Right lobe of liver (tissue), 4 donors: ENCODE data around the gene PLCL1.

Experiments used
- CTCF ChIP-seq, 4 donors: fragments of 200-600 bp in 3 of 4; fragments of 450-650 bp in 1 of 4; IDR thresholded peaks; one replicate each; pipeline versions ENCODE4 v1.5.1 to v1.8.0; 2016 to 2022; ENCODE audit warnings: antibody characterized with exemption in 4 of 4, mild to moderate bottlenecking in 2 of 4
- POLR2A ChIP-seq: fragments of 450-650 bp; IDR thresholded peaks from one replicate; pipeline ENCODE4 v1.6.1; 2017; ENCODE audit warnings: antibody characterized with exemption, mild to moderate bottlenecking
- donor health status: DM: no; HTN: no; CAD: no.
- donor health status: DM: no; HTN: no; CAD: no.
- donor health status: DM: no; HTN: yes; CAD: no.

- no peak for TF ChIP-seq POLR2A
- no peak for TF ChIP-seq CTCF (IDR thresholded peaks at IDR 0.05)
Measured at GRCh38 chr2:198062826-198063225, 258.4 kb downstream of the PLCL1 start.
